A549 (cell line): Measurements from ENCODE around the gene TRUB2. TPM values are rescaled to one million over a fixed set of nuclear protein-coding genes. Genes with fewer than 3 reads are reported as not detected.
A peak's percentile ranks its signal among the peaks of the same experiment; 100 is the strongest.

Experiments used
- ATAC-seq, 2 experiments: fragments of 200-7000 bp in 1 of 2; fragments of >200 bp in 1 of 2; cut with Nextera tagmentation in 1 of 2; cut with Tn5 transposase in 1 of 2; 3 replicates each; pipeline versions ENCODE4 v1.8.0 to v1.9.1; 2018 to 2020; ENCODE audit warnings: mild to moderate bottlenecking in 1 of 2, moderate library complexity in 1 of 2
- CTCF ChIA-PET: fragments of 300-600 bp; sonication (Branson Sonifier 250); formaldehyde crosslinking; extraction: SDS; loops from one replicate; lab custom pipeline; 2021; ENCODE audit warnings: antibody characterized with exemption, inconsistent platforms; lab: Yijun Ruan, JAX
- POLR2A ChIA-PET: fragments of 350-600 bp; formaldehyde crosslinking; extraction: SDS; loops from one replicate; lab custom pipeline; 2021; ENCODE audit warnings: antibody characterized with exemption, inconsistent platforms; lab: Yijun Ruan, JAX
- DNase-seq, 2 experiments: peaks; one replicate each; pipeline versions ENCODE4 v3.0.0 to v3.0.0-alpha.2; 2011 to 2016; ENCODE audit warnings: low read depth in 1 of 2, low spot score in 1 of 2
- FAIRE-seq: peaks from 2 replicates; lab custom pipeline; 2011; peaks lifted over from hg19 to GRCh38; lab: Jason Lieb, UNC
- H3K27ac ChIP-seq, 2 experiments: fragments of >200 bp; sonication (Bioruptor Twin); formaldehyde crosslinking; 3 replicates each; pipeline ENCODE4 v1.5.1; 2016 to 2017
- H3K4me1 ChIP-seq: fragments of >200 bp; sonication (Bioruptor Twin); formaldehyde crosslinking; 3 replicates; pipeline ENCODE4 v1.6.1; 2016
- H3K4me2 ChIP-seq: fragments of >200 bp; sonication (Bioruptor Twin); formaldehyde crosslinking; 3 replicates; pipeline ENCODE4 v1.6.1; 2016
- H3K4me3 ChIP-seq: fragments of >200 bp; sonication (Bioruptor Twin); formaldehyde crosslinking; 3 replicates; pipeline ENCODE4 v1.5.1; 2016
- H3K9me3 ChIP-seq: fragments of >200 bp; sonication (Bioruptor Twin); formaldehyde crosslinking; 3 replicates; pipeline ENCODE4 v1.6.1; 2016
- BHLHE40 ChIP-seq: IDR thresholded peaks from 2 replicates; pipeline ENCODE4 v1.6.1; 2012; ENCODE audit warnings: low read depth, low read length, inconsistent platforms
- CBX2 ChIP-seq: fragments of 200-600 bp; sonication (generic); IDR thresholded peaks from 2 replicates; pipeline ENCODE4 v1.6.1; 2016; ENCODE audit warnings: low read depth, mild to moderate bottlenecking, borderline replicate concordance
- CBX8 ChIP-seq: fragments of 200-600 bp; sonication (generic); IDR thresholded peaks from 2 replicates; pipeline ENCODE4 v1.6.1; 2016
- CHD4 ChIP-seq: fragments of 200-600 bp; sonication (generic); IDR thresholded peaks from 2 replicates; pipeline ENCODE4 v1.6.1; 2016; ENCODE audit warnings: antibody characterized with exemption, mild to moderate bottlenecking, borderline replicate concordance
- EHF ChIP-seq: fragments of 250-450 bp; sonication (Bioruptor Pico); IDR thresholded peaks from 2 replicates; pipeline ENCODE4 v1.5.0; 2020; ENCODE audit warnings: mild to moderate bottlenecking
- FOXS1 ChIP-seq: fragments of 250-450 bp; sonication (Bioruptor Pico); IDR thresholded peaks from 2 replicates; pipeline ENCODE4 v1.5.0; 2020; ENCODE audit warnings: mild to moderate bottlenecking, moderate library complexity
- GATA3 ChIP-seq: IDR thresholded peaks from 2 replicates; pipeline ENCODE4 v1.6.1; 2012; ENCODE audit warnings: borderline replicate concordance
- HDAC2 ChIP-seq: fragments of 200-600 bp; sonication (generic); IDR thresholded peaks from 2 replicates; pipeline ENCODE4 v1.6.1; 2016
- HOXB13 ChIP-seq: fragments of 250-450 bp; sonication (Bioruptor Pico); IDR thresholded peaks from 2 replicates; pipeline ENCODE4 v1.5.0; 2020; ENCODE audit warnings: low read depth, mild to moderate bottlenecking, moderate library complexity
- JUN ChIP-seq, 2 experiments: fragments of >200 bp; sonication (Bioruptor Twin); formaldehyde crosslinking; IDR thresholded peaks; 2 replicates in 1 of 2; 3 replicates in 1 of 2; pipeline ENCODE4 v1.6.1; 2016 to 2017
- KDM1A ChIP-seq: fragments of 200-600 bp; sonication (generic); IDR thresholded peaks from 2 replicates; pipeline ENCODE4 v1.6.1; 2016; ENCODE audit warnings: low read depth, mild to moderate bottlenecking
- KDM5A ChIP-seq: fragments of 200-600 bp; sonication (generic); IDR thresholded peaks from 2 replicates; pipeline ENCODE4 v1.6.1; 2016; ENCODE audit warnings: antibody characterized with exemption, mild to moderate bottlenecking
- NR3C1 ChIP-seq: fragments of >200 bp; sonication (Bioruptor Twin); formaldehyde crosslinking; IDR thresholded peaks from 3 replicates; pipeline ENCODE4 v1.6.1; 2017
- PHF8 ChIP-seq: fragments of 200-600 bp; sonication (generic); IDR thresholded peaks from 2 replicates; pipeline ENCODE4 v1.6.1; 2016; ENCODE audit warnings: low read depth, mild to moderate bottlenecking, antibody characterized with exemption, moderate library complexity, borderline replicate concordance
- POLR2A ChIP-seq: IDR thresholded peaks from 2 replicates; pipeline ENCODE4 v1.6.1; 2012; ENCODE audit warnings: mild to moderate bottlenecking, low read length
- POLR2AphosphoS2 ChIP-seq: conservative IDR thresholded peaks from 2 replicates; pipeline ENCODE4 v1.6.1; 2012; ENCODE audit warnings: low read length, improper control_type of control experiment, inconsistent platforms
- RAD21 ChIP-seq, 2 experiments: fragments of >200 bp in 1 of 2; sonication (Bioruptor Twin) in 1 of 2; formaldehyde crosslinking in 1 of 2; IDR thresholded peaks in 1 of 2; conservative IDR thresholded peaks in 1 of 2; 2 replicates in 1 of 2; 3 replicates in 1 of 2; pipeline ENCODE4 v1.6.1; 2012 to 2018; ENCODE audit warnings: inconsistent platforms in 1 of 2
- SMC3 ChIP-seq: fragments of >200 bp; sonication (Bioruptor Twin); formaldehyde crosslinking; IDR thresholded peaks from 3 replicates; pipeline ENCODE4 v1.6.1; 2018; ENCODE audit warnings: inconsistent platforms
- TFCP2L1 ChIP-seq: fragments of 250-450 bp; sonication (Bioruptor Pico); IDR thresholded peaks from 2 replicates; pipeline ENCODE4 v1.5.0; 2021; ENCODE audit warnings: mild to moderate bottlenecking
- ZC3H11A ChIP-seq: fragments of 450-650 bp; IDR thresholded peaks from 2 replicates; pipeline ENCODE4 v1.6.1; 2014; ENCODE audit warnings: antibody characterized with exemption, mild to moderate bottlenecking
- ZSCAN20 ChIP-seq: fragments of 250-450 bp; sonication (Bioruptor Pico); IDR thresholded peaks from 2 replicates; pipeline ENCODE4 v1.8.0; 2022; ENCODE audit warnings: mild to moderate bottlenecking, moderate library complexity
- WGBS: methylation state at CpG from one replicate; pipeline ENCODE4 v1.1.6; 2017; ENCODE audit errors: missing lambda C conversion rate; 5-methylcytosine and 5-hydroxymethylcytosine counted together
- polyA plus RNA-seq, 4 experiments: library from polyadenylated mRNA; depleted of rRNA in 3 of 4; stranded (reverse); fragments of >200 nt; fragmentation: RNase III in 1 of 4; extraction: RNeasy Plus Mini Kit Qiagen cat#74134 plus additional on column Dnase treatment in 1 of 4; gene quantifications; 2 replicates in 3 of 4; 3 replicates in 1 of 4; pipeline ENCODE4 v1.2.3, GENCODE V29; 2011 to 2017
- TF ChIP-seq, protein P1 (sequence below): IDR thresholded peaks from 2 replicates; pipeline ENCODE4 v1.6.1; 2012; ENCODE audit warnings: low read depth, borderline replicate concordance
- TF ChIP-seq, protein P2 (sequence below): fragments of >200 bp; sonication (Bioruptor Twin); formaldehyde crosslinking; IDR thresholded peaks from 3 replicates; pipeline ENCODE4 v1.6.1; 2016
- TF ChIP-seq, protein P3 (sequence below): fragments of 450-650 bp; IDR thresholded peaks from 2 replicates; pipeline ENCODE4 v1.6.1; 2014; ENCODE audit warnings: antibody characterized with exemption
- TF ChIP-seq, protein P4 (sequence below): fragments of >200 bp; sonication (Bioruptor Twin); formaldehyde crosslinking; IDR thresholded peaks from 3 replicates; pipeline ENCODE4 v1.5.1; 2016

TRUB2 gene
- polyA plus RNA-seq, 2 of the 4 experiments (the other 2 are of a cell fraction), result 29.0 to 38.7 TPM

DNA sequence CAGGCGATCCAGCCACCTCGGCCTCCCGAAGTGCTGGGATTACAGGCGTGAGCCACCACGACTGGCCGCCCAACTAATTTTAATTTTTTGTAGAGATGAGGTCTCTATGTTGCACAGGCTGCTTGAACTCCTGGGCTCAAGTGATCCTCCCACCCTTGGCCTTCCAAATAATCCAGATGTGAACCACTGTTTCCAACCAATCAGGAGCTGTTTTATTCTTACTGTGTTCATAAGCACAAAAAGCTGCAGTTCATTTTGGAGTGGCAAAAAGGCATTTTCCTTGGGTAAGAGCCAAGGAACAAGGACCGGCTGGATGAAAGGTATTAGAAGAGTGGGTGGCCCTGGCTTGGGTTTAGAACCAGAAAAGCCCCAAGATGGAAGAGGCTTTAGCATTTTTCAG, 12.9 kb upstream of the TRUB2 start:
- POLR2A ChIA-PET, result no interaction called here
- CTCF ChIA-PET, result interaction anchor here (0.6 to 6.6 kb wide), 7 partner anchors 10 to 84 kb away, joined by 3 to 40 read pairs (median 3); no protein-coding TSS in a partner anchor
- no peak for ATAC-seq

DNA sequence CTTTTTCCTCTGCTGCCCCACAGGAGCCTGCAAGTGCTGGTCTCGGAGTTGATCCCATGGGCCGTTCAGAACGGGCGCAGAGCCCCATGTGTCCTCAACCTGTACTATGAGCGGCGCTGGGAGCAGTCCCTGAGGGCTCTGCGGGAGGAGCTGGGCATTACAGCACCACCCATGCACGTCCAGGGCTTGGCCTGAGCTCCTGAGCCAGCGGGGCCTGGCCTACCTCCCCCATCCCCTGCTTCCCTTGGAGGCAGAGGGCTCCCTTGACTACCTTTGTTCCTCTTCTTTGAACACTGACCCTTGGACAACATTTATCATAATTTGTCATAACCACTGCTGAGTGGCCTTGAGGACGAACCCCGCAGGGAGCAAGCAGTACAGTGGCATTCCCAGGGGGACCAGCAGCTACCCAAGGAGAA, 11.2 kb upstream of the TRUB2 start:
- 93% methylated on average over 11 of the region's 11 CpGs for WGBS
- Histone ChIP-seq H3K4me1 (peaks cover 5% of the 10 kb centered on the region; the same call in 1 of the 3 replicates), H3K9me3 (no peaks in the 10 kb centered on the region), H3K4me3 (no peak overlapping the region), H3K4me2 (no peak overlapping the region), H3K27ac (no peak overlapping the region)
- DNase-seq (no peak), ATAC-seq (no peak), FAIRE-seq (no peak)
- ChIA-PET CTCF (interaction anchor here (0.6 to 6.6 kb wide), 5 partner anchors 8 to 1589 kb away, joined by 3 to 40 read pairs (median 7); no protein-coding TSS in a partner anchor), POLR2A (interaction anchor here (1.1 kb wide), 1 partner anchor 8 kb away, joined by 3 read pairs; no protein-coding TSS in a partner anchor)
- no peak for TF ChIP-seq BHLHE40

More for the DNA sequence above, 12.9 kb upstream of the TRUB2 start:
- TF ChIP-seq CBX8, result no peak
- Histone ChIP-seq H3K27ac (no peak overlapping the region), H3K4me3 (no peak overlapping the region), H3K4me2 (no peak overlapping the region), H3K9me3 (no peaks in the 10 kb centered on the region), H3K4me1 (0 out of 3 replicates have a peak, but pooled peaks cover 4% of the 10 kb centered on the region)
- WGBS, result 94% methylated on average over 7 of the region's 7 CpGs
- DNase-seq (no peak), FAIRE-seq (no peak)

GRCh38 chr9:128325629-128326028, 3.4 kb upstream of the TRUB2 start:
- WGBS, result 89% methylated on average over 13 of the region's 13 CpGs
- no peak overlapping the region for H3K4me2 ChIP-seq
- CTCF ChIA-PET, result interaction anchor here (1.7 to 3.6 kb wide), 3 partner anchors 10 to 94 kb away, joined by 6 to 19 read pairs (median 15); partner anchors contain the start of gene CERCAM
- DNase-seq, result no peak
- TF ChIP-seq NR3C1, result no peak
- no peak for TF ChIP-seq POLR2AphosphoS2
- no peak for TF ChIP-seq TFCP2L1 (CRISPR knock-in tag)
- TF ChIP-seq CBX2, result no peak
- TF ChIP-seq JUN (IDR thresholded peaks at IDR 0.05), result no peak
- no peak for TF ChIP-seq CHD4
- TF ChIP-seq, protein P1, sequence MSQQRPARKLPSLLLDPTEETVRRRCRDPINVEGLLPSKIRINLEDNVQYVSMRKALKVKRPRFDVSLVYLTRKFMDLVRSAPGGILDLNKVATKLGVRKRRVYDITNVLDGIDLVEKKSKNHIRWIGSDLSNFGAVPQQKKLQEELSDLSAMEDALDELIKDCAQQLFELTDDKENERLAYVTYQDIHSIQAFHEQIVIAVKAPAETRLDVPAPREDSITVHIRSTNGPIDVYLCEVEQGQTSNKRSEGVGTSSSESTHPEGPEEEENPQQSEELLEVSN, result no peak
- TF ChIP-seq POLR2A, result no peak
- no peak for TF ChIP-seq KDM1A
- no peak for TF ChIP-seq HDAC2
- TF ChIP-seq, protein P2, sequence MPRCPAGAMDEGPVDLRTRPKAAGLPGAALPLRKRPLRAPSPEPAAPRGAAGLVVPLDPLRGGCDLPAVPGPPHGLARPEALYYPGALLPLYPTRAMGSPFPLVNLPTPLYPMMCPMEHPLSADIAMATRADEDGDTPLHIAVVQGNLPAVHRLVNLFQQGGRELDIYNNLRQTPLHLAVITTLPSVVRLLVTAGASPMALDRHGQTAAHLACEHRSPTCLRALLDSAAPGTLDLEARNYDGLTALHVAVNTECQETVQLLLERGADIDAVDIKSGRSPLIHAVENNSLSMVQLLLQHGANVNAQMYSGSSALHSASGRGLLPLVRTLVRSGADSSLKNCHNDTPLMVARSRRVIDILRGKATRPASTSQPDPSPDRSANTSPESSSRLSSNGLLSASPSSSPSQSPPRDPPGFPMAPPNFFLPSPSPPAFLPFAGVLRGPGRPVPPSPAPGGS, result no peak
- no peak for TF ChIP-seq HOXB13
- no peak for TF ChIP-seq GATA3
- no peak for TF ChIP-seq ZC3H11A
- TF ChIP-seq PHF8, result no peak
- TF ChIP-seq KDM5A, result no peak
- TF ChIP-seq SMC3, result no peak
- no peak for TF ChIP-seq FOXS1 (CRISPR knock-in tag)
- TF ChIP-seq RAD21 (conservative IDR thresholded peaks at IDR 0.05 in 1 of 2, IDR thresholded peaks at IDR 0.05 in 1 of 2), result no peak
- TF ChIP-seq, all 56 proteins: peak for 0
- FAIRE-seq (no peak), ATAC-seq (no peak)
- POLR2A ChIA-PET, result no interaction called here
- Histone ChIP-seq H3K9me3 (no peaks in the 10 kb centered on the region), H3K27ac (no peak overlapping the region), H3K4me3 (no peak overlapping the region), H3K4me1 (peaks cover 25% of the 10 kb centered on the region)

GRCh38 chr9:128324401-128324800, 2.2 kb upstream of the TRUB2 start:
- H3K9me3 ChIP-seq, result no peaks in the 10 kb centered on the region
- ChIA-PET CTCF (interaction anchor here (0.8 to 3.6 kb wide), 7 partner anchors 8 to 96 kb away, joined by 3 to 19 read pairs (median 6); partner anchors contain the start of gene CERCAM), POLR2A (no interaction called here)
- H3K4me2 ChIP-seq, result peak overlapping the region; percentile 95; the same call in 2 of the 3 replicates
- FAIRE-seq (no peak), DNase-seq (no peak), ATAC-seq (no peak)
- no peak overlapping the region for H3K27ac ChIP-seq
- H3K4me1 ChIP-seq, result peaks cover 25% of the 10 kb centered on the region
- TF ChIP-seq, protein P1, result no peak
- no peak for TF ChIP-seq ZSCAN20
- no peak for TF ChIP-seq ZC3H11A
- TF ChIP-seq, protein P3, sequence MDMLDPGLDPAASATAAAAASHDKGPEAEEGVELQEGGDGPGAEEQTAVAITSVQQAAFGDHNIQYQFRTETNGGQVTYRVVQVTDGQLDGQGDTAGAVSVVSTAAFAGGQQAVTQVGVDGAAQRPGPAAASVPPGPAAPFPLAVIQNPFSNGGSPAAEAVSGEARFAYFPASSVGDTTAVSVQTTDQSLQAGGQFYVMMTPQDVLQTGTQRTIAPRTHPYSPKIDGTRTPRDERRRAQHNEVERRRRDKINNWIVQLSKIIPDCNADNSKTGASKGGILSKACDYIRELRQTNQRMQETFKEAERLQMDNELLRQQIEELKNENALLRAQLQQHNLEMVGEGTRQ, result no peak
- no peak for TF ChIP-seq EHF (CRISPR knock-in tag)
- TF ChIP-seq, protein P4, sequence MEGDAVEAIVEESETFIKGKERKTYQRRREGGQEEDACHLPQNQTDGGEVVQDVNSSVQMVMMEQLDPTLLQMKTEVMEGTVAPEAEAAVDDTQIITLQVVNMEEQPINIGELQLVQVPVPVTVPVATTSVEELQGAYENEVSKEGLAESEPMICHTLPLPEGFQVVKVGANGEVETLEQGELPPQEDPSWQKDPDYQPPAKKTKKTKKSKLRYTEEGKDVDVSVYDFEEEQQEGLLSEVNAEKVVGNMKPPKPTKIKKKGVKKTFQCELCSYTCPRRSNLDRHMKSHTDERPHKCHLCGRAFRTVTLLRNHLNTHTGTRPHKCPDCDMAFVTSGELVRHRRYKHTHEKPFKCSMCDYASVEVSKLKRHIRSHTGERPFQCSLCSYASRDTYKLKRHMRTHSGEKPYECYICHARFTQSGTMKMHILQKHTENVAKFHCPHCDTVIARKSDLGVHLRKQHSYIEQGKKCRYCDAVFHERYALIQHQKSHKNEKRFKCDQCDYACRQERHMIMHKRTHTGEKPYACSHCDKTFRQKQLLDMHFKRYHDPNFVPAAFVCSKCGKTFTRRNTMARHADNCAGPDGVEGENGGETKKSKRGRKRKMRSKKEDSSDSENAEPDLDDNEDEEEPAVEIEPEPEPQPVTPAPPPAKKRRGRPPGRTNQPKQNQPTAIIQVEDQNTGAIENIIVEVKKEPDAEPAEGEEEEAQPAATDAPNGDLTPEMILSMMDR, result no peak
- TF ChIP-seq CHD4, result no peak
- WGBS, result 100% methylated on average over 1 of the region's 1 CpG
- no peak overlapping the region for H3K4me3 ChIP-seq
